Stimulated activated CD4-positive, alpha-beta T cell treated with anti-CD3 and anti-CD28 coated beads, Interleukin-4, amount 100 ng/mL, for 1 hour (primary cell): ENCODE results near the gene MRTFA.

Experiments
- DNase-seq: peaks from one replicate; pipeline ENCODE4 v3.0.0-alpha.2; 2020

The MRTFA gene

GRCh38 chr22:40422558-40423309, 213.8 kb downstream of the MRTFA start:
- DNase-seq, result no peak

- no peak for DNase-seq
Observed at GRCh38 chr22:40421941-40422340, 214.6 kb downstream of the MRTFA start.

GRCh38 chr22:40421082-40421350, 215.5 kb downstream of the MRTFA start:
- no peak for DNase-seq

GRCh38 chr22:40420341-40421081, 216.0 kb downstream of the MRTFA start:
- no peak for DNase-seq

GRCh38 chr22:40419718-40420117, 216.8 kb downstream of the MRTFA start:
- no peak for DNase-seq

- DNase-seq, result no peak
Observed at GRCh38 chr22:40418366-40419201, 217.9 kb downstream of the MRTFA start.

GRCh38 chr22:40417881-40418280, 218.6 kb downstream of the MRTFA start:
- no peak for DNase-seq

GRCh38 chr22:40417041-40417440, 219.5 kb downstream of the MRTFA start:
- DNase-seq, result no peak

GRCh38 chr22:40416636-40417035, 219.9 kb downstream of the MRTFA start:
- DNase-seq, result no peak

GRCh38 chr22:40416267-40416570, 220.3 kb downstream of the MRTFA start:
- DNase-seq, result no peak

- DNase-seq, result no peak
Observed at GRCh38 chr22:40415531-40416266, 220.8 kb downstream of the MRTFA start.

GRCh38 chr22:40414838-40415505, 221.5 kb downstream of the MRTFA start:
- DNase-seq, result no peak

- DNase-seq, result no peak
Observed at GRCh38 chr22:40414311-40414710, 222.2 kb downstream of the MRTFA start.

- DNase-seq, result no peak
Observed at GRCh38 chr22:40413873-40414272, 222.6 kb downstream of the MRTFA start.

- no peak for DNase-seq
Observed at GRCh38 chr22:40412441-40412840, 224.1 kb downstream of the MRTFA start.

- no peak for DNase-seq
Observed at GRCh38 chr22:40411506-40411861, 225.0 kb downstream of the MRTFA start.

GRCh38 chr22:40410731-40411505, 225.6 kb downstream of the MRTFA start:
- DNase-seq, result no peak

- no peak for DNase-seq
Observed at GRCh38 chr22:40410272-40410671, 226.2 kb downstream of the MRTFA start.

- DNase-seq, result no peak
Observed at GRCh38 chr22:40409613-40410113, 226.9 kb downstream of the MRTFA start.

- no peak for DNase-seq
Observed at GRCh38 chr22:40408718-40409612, 227.6 kb downstream of the MRTFA start.
